ENCODE data around the gene DCT.

DNA sequence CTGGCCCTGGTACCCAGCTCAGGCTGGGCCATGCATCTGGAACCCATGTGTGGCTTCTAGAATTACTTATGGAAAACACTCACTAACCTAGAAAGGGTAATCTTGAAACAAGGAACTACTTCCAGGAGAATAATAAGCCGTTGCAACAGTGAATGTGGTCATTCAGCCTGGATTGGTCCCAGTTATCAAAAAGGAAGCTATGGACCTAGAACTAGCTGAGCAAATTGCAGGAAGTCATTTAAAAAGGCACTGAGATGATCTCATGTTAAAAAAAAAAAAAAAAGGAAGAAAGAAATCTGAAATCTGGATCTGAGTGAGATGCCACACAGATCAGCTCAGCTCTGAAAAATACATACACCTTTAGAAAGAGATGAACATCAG is 59.6 kb downstream of the DCT start:
- TF ChIP-seq, protein P1, sequence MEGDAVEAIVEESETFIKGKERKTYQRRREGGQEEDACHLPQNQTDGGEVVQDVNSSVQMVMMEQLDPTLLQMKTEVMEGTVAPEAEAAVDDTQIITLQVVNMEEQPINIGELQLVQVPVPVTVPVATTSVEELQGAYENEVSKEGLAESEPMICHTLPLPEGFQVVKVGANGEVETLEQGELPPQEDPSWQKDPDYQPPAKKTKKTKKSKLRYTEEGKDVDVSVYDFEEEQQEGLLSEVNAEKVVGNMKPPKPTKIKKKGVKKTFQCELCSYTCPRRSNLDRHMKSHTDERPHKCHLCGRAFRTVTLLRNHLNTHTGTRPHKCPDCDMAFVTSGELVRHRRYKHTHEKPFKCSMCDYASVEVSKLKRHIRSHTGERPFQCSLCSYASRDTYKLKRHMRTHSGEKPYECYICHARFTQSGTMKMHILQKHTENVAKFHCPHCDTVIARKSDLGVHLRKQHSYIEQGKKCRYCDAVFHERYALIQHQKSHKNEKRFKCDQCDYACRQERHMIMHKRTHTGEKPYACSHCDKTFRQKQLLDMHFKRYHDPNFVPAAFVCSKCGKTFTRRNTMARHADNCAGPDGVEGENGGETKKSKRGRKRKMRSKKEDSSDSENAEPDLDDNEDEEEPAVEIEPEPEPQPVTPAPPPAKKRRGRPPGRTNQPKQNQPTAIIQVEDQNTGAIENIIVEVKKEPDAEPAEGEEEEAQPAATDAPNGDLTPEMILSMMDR (conservative IDR thresholded peaks at IDR 0.05; ENCODE audit: low read length), result no peak
- TF ChIP-seq EZH2phosphoT487 (IDR thresholded peaks at IDR 0.05; ENCODE audit: borderline replicate concordance), result no peak

All from Loucy (cell line).